ENCODE results near the gene LETMD1. TPM values are rescaled to one million over a fixed set of nuclear protein-coding genes. Genes with fewer than 3 reads are reported as not detected.

Gene LETMD1
- total and polyA plus RNA-seq, 2 of the 8 experiments (the other 6 are each of a cell fraction or from before 2014, with no cell fraction given) = 39.4 to 65.3 TPM

DNA sequence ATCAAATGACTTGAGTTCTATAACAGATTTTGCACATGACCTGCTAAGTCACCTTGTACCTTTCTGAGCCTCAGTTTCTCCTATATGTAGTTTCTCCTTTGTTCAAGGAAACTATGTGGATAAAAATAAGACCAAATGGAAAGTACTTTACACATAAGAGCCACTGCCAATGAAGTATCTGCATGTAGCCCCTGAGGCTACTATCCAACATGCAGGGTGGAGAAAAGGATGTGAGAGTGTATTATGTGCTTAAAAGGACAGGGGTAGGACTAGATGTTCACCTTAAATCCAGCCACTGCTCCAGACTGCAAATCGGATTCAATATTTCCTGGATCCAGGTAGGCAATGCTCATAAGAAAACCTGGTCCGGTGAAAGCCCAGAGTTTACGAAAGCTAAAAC lies 43.1 kb upstream of the LETMD1 start:
- CTCF ChIA-PET (ENCODE audit: partially characterized antibody) = interaction anchor here (0.6 to 6.9 kb wide), 7 partner anchors 10 to 572 kb away, joined by 3 to 66 read pairs (median 3); partner anchors contain the start of gene SLC11A2
- Histone ChIP-seq H2BK12ac (ENCODE audit: low read depth, low read length) (no peak overlapping the region), H2AFZ (ENCODE audit: low read length) (no peak overlapping the region), H3K23me2 (ENCODE audit: low read depth, low read length) (no peaks in the 10 kb centered on the region), H3K9me3 (ENCODE audit: insufficient read depth in 2 of 2, low read depth in 1 of 2, low read length in 1 of 2) (no peaks in the 10 kb centered on the region), H3K4me2 (ENCODE audit: insufficient read depth in 1 of 2, low read depth in 2 of 2, low read length in 2 of 2) (no peak overlapping the region; a peak in 1 of 4 replicates), H2BK15ac (ENCODE audit: low read length) (no peak overlapping the region), H3K14ac (ENCODE audit: insufficient read length) (no peak overlapping the region), H3K27me3 (replicated peaks in 1 of 4; ENCODE audit: control insufficient read depth in 3 of 4, extremely low read depth in 1 of 4, insufficient read depth in 3 of 4, low read length in 3 of 4) (no peaks in the 10 kb centered on the region), H2AK5ac (ENCODE audit: low read depth, low read length) (no peak overlapping the region), H3K4me1 (replicated peaks in 1 of 4; ENCODE audit: control insufficient read depth in 3 of 4, insufficient read depth in 4 of 4, low read length in 3 of 4) (peaks cover 0 to 6% (median 3%) of the 10 kb centered on the region in 4 experiments; a peak in 4 of 7 replicates), H2BK20ac (ENCODE audit: low read length) (no peak overlapping the region; the same call in 1 of the 2 replicates), H3K18ac (ENCODE audit: extremely low read depth, low read length) (no peak overlapping the region), H3K4me3 (ENCODE audit: extremely low read depth in 1 of 4, insufficient read depth in 2 of 4, low read depth in 3 of 4, low read length in 4 of 4) (no peak overlapping the region), H3K79me1 (ENCODE audit: low read depth, low read length) (no peaks in the 10 kb centered on the region; the same call in 1 of the 2 replicates), H4K91ac (replicated peaks; ENCODE audit: insufficient read length, low read length) (no peak overlapping the region), H3K36me3 (ENCODE audit: control insufficient read depth in 2 of 4, insufficient read depth in 4 of 4, low read length in 3 of 4) (peaks cover 2 to 17% (median 6%) of the 10 kb centered on the region in 4 experiments; a peak in 6 of 8 replicates), H4K20me1 (replicated peaks in 1 of 2; ENCODE audit: control insufficient read depth in 1 of 2, insufficient read depth in 2 of 2, low read length in 2 of 2) (no peaks in the 10 kb centered on the region), H3K23ac (ENCODE audit: insufficient read length) (no peak overlapping the region), H3K27ac (ENCODE audit: low read depth, low read length) (peak overlapping the region; percentile 3; the same call in 1 of the 2 replicates), H3K9ac (replicated peaks in 1 of 4; ENCODE audit: extremely low read depth in 1 of 4, low read depth in 3 of 4, low read length in 3 of 4) (no peak overlapping the region), H3K56ac (replicated peaks; ENCODE audit: insufficient read length, low read depth, low read length) (no peak overlapping the region), H2BK5ac (ENCODE audit: low read depth, low read length) (no peak overlapping the region), H4K5ac (ENCODE audit: insufficient read length, low read depth, low read length) (no peak overlapping the region), H4K8ac (ENCODE audit: extremely low read depth, insufficient read depth, low read length) (no peak overlapping the region), H3K79me2 (ENCODE audit: control insufficient read depth in 1 of 2, insufficient read depth in 2 of 2, low read length in 2 of 2) (peaks cover 0 to 13% of the 10 kb centered on the region in 2 experiments; a peak in 1 of 4 replicates), H2BK120ac (replicated peaks; ENCODE audit: low read depth, low read length) (no peak overlapping the region), H3K4ac (replicated peaks; ENCODE audit: insufficient read length, low read depth, low read length) (no peak overlapping the region)
- 85% methylated on average over 3 of the region's 3 CpGs; no CpG with 5 or more reads in 1 of the 2 experiments for WGBS, 2 experiments (ENCODE audit: extremely low coverage in 1 of 2, insufficient coverage in 1 of 2, insufficient read length in 1 of 2, insufficient replicate concordance in 2 of 2, low coverage in 1 of 2, low lambda C conversion rate in 2 of 2, missing lambda C conversion rate in 1 of 2)
- DNase-seq (ENCODE audit: low read depth in 1 of 2, low spot score in 2 of 2) (no peak), FAIRE-seq (no peak)
- POLR2A ChIA-PET (ENCODE audit: partially characterized antibody) = interaction anchor here (0.5 to 3.9 kb wide), 11 partner anchors 13 to 386 kb away, joined by 3 to 20 read pairs (median 4); partner anchors contain the start of genes ATF1, CSRNP2 and SLC11A2
- TF ChIP-seq RXRA (IDR thresholded peaks at IDR 0.05; ENCODE audit: insufficient read depth, low read depth, low read length) = no peak
- no peak for TF ChIP-seq GTF2F1 (IDR thresholded peaks at IDR 0.05; ENCODE audit: borderline replicate concordance, low read depth, low read length)
- no peak for TF ChIP-seq RAD21 (IDR thresholded peaks at IDR 0.05 in 1 of 2, conservative IDR thresholded peaks at IDR 0.05 in 1 of 2; ENCODE audit: low read depth in 2 of 2, low read length in 2 of 2)
- TF ChIP-seq KDM1A (IDR thresholded peaks at IDR 0.05; ENCODE audit: borderline replicate concordance, low read length) = no peak
- no peak for TF ChIP-seq CBX8 (IDR thresholded peaks at IDR 0.05; ENCODE audit: borderline replicate concordance, low read depth, low read length)
- TF ChIP-seq RNF2 (IDR thresholded peaks at IDR 0.05; ENCODE audit: borderline replicate concordance, low read depth, low read length, missing control alignments, poor library complexity, severe bottlenecking) = no peak
- TF ChIP-seq HDAC2 (IDR thresholded peaks at IDR 0.05; ENCODE audit: borderline replicate concordance in 1 of 2, low read depth in 2 of 2, low read length in 2 of 2) = no peak
